Hepatocyte (in vitro differentiated cells): ENCODE data around the gene ADGRF1. TPM values are rescaled to one million over a fixed set of nuclear protein-coding genes. Genes with fewer than 3 reads are reported as not detected.

Source experiments
- DNase-seq: peaks from one replicate; pipeline ENCODE4 v3.0.0-alpha.2; 2016; ENCODE audit warnings: low spot score
- H2AFZ ChIP-seq: fragments of 200-600 bp; sonication (generic); 2 replicates; pipeline ENCODE4 v1.6.0; 2016; ENCODE audit warnings: antibody characterized with exemption, mild to moderate bottlenecking
- H3K27ac ChIP-seq: fragments of 200-600 bp; sonication (generic); 2 replicates; pipeline ENCODE4 v1.5.1; 2016; ENCODE audit warnings: mild to moderate bottlenecking
- H3K27me3 ChIP-seq: fragments of 200-600 bp; sonication (generic); 2 replicates; pipeline ENCODE4 v1.6.1; 2016
- H3K36me3 ChIP-seq: fragments of 200-600 bp; sonication (generic); replicated peaks from 2 replicates; pipeline ENCODE4 v1.5.1; 2016; ENCODE audit warnings: low read depth; ENCODE audit not compliant: insufficient read depth
- H3K4me1 ChIP-seq: fragments of 200-600 bp; sonication (generic); 2 replicates; pipeline ENCODE4 v1.5.1; 2016; ENCODE audit warnings: mild to moderate bottlenecking, moderate library complexity; ENCODE audit not compliant: insufficient read depth
- H3K4me2 ChIP-seq: fragments of 200-600 bp; sonication (generic); 2 replicates; pipeline ENCODE4 v1.6.0; 2016
- H3K4me3 ChIP-seq: fragments of 200-600 bp; sonication (generic); 2 replicates; pipeline ENCODE4 v1.5.1; 2016; ENCODE audit warnings: mild to moderate bottlenecking
- H3K79me2 ChIP-seq: fragments of 200-600 bp; sonication (generic); 2 replicates; pipeline ENCODE4 v1.6.0; 2017; ENCODE audit warnings: mild to moderate bottlenecking
- H3K9me2 ChIP-seq: fragments of 200-600 bp; sonication (generic); replicated peaks from 2 replicates; pipeline ENCODE4 v1.6.0; 2017; ENCODE audit warnings: mild to moderate bottlenecking; ENCODE audit not compliant: insufficient read depth
- H3K9me3 ChIP-seq: fragments of 200-600 bp; sonication (generic); 2 replicates; pipeline ENCODE4 v1.5.1; 2016; ENCODE audit warnings: low read depth, mild to moderate bottlenecking
- H4K20me1 ChIP-seq: fragments of 200-600 bp; sonication (generic); 2 replicates; pipeline ENCODE4 v1.6.0; 2016; ENCODE audit warnings: mild to moderate bottlenecking; ENCODE audit not compliant: insufficient read depth, poor library complexity, severe bottlenecking
- CTCF ChIP-seq: fragments of 200-600 bp; sonication (generic); IDR thresholded peaks from 2 replicates; pipeline ENCODE4 v1.5.1; 2016; ENCODE audit warnings: antibody characterized with exemption, mild to moderate bottlenecking; ENCODE audit not compliant: poor library complexity
- EZH2 ChIP-seq: fragments of 200-600 bp; sonication (generic); IDR thresholded peaks from 2 replicates; pipeline ENCODE4 v1.6.1; 2016; ENCODE audit warnings: antibody characterized with exemption, mild to moderate bottlenecking, borderline replicate concordance
- EZH2phosphoT487 ChIP-seq: fragments of 200-600 bp; sonication (generic); IDR thresholded peaks from one replicate; pipeline ENCODE4 v1.6.1; 2018; ENCODE audit warnings: antibody characterized with exemption, mild to moderate bottlenecking, low read depth, moderate library complexity; ENCODE audit not compliant: unreplicated experiment, severe bottlenecking
- WGBS: methylation state at CpG from one replicate; pipeline ENCODE4 v1.1.6; 2016; ENCODE audit warnings: low lambda C conversion rate; ENCODE audit errors: missing lambda C conversion rate; 5-methylcytosine and 5-hydroxymethylcytosine counted together
- polyA plus RNA-seq: library from polyadenylated mRNA; unstranded; fragments of >200 nt; fragmentation: Nextera tagmentation; extraction: Ambion mirVana; gene quantifications from 2 replicates; pipeline ENCODE4 v1.2.1, GENCODE V29; 2016
- total RNA-seq: library from RNA; depleted of rRNA; stranded (reverse); fragments of >200 nt; gene quantifications from 2 replicates; pipeline ENCODE4 v1.2.3, GENCODE V29; 2014

Gene ADGRF1
- total and polyA plus RNA-seq, 2 experiments from 2014 or later = 1.7 to 2.8 TPM

DNA sequence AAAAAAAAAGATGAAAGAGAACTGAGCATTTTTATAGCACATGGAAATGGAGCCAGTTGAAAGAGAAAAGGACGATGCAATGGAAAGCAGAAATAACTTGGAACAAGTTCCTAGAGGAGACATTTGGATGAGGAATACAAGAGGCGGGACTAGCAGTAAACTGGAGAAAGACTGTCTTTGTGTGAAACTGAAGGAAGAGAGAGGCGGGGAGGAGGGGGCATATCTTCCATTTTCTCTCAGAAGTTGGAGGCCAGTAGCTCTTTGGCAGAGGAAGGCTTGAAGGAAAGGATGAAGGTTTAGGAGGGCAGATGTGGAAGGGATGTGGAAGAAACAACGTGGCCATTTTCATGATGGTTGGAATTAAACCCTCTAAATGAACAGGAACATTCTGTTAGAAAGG is 33.0 kb upstream of the ADGRF1 start:
- no peak overlapping the region for H2AFZ ChIP-seq
- peaks cover 13% of the 10 kb centered on the region for H3K4me1 ChIP-seq
- no peak overlapping the region for H3K27ac ChIP-seq
- no peaks in the 10 kb centered on the region for H3K27me3 ChIP-seq
- no peaks in the 10 kb centered on the region for H4K20me1 ChIP-seq
- TF ChIP-seq CTCF = no peak
- no peak for TF ChIP-seq EZH2phosphoT487
- no peak for TF ChIP-seq EZH2
- H3K79me2 ChIP-seq = no peaks in the 10 kb centered on the region
- no peaks in the 10 kb centered on the region for H3K9me2 ChIP-seq
- DNase-seq = no peak
- no peak overlapping the region for H3K4me2 ChIP-seq
- 97% methylated on average over 4 of the region's 4 CpGs for WGBS
- no peak overlapping the region for H3K4me3 ChIP-seq
- no peaks in the 10 kb centered on the region for H3K36me3 ChIP-seq
- H3K9me3 ChIP-seq = no peaks in the 10 kb centered on the region

- Histone ChIP-seq H3K9me3 (no peaks in the 10 kb centered on the region), H3K9me2 (no peaks in the 10 kb centered on the region), H3K4me1 (peaks cover 13% of the 10 kb centered on the region), H3K27me3 (no peaks in the 10 kb centered on the region), H3K4me3 (no peak overlapping the region), H3K4me2 (no peak overlapping the region), H4K20me1 (no peaks in the 10 kb centered on the region), H3K36me3 (no peaks in the 10 kb centered on the region), H3K27ac (no peak overlapping the region), H3K79me2 (no peaks in the 10 kb centered on the region), H2AFZ (no peak overlapping the region)
- WGBS = 83% methylated on average over 5 of the region's 5 CpGs
- TF ChIP-seq EZH2phosphoT487 = no peak
- no peak for TF ChIP-seq EZH2
- TF ChIP-seq CTCF = peak; percentile 21
- no peak for DNase-seq
Measured at GRCh38 chr6:47073125-47074110, 31.3 kb upstream of the ADGRF1 start.

- Histone ChIP-seq H3K4me1 (peaks cover 13% of the 10 kb centered on the region), H3K36me3 (no peaks in the 10 kb centered on the region), H3K79me2 (no peaks in the 10 kb centered on the region), H4K20me1 (no peaks in the 10 kb centered on the region), H3K4me3 (no peak overlapping the region), H3K9me2 (no peaks in the 10 kb centered on the region), H3K27ac (no peak overlapping the region), H3K4me2 (no peak overlapping the region), H2AFZ (no peak overlapping the region), H3K9me3 (no peaks in the 10 kb centered on the region), H3K27me3 (no peaks in the 10 kb centered on the region)
- no peak for DNase-seq
- WGBS = 4% methylated on average over 1 of the region's 1 CpG
- TF ChIP-seq CTCF (no peak), EZH2phosphoT487 (no peak), EZH2 (no peak)
Measured at GRCh38 chr6:47072667-47073066, 30.5 kb upstream of the ADGRF1 start.
